GM21447 (cell line): ENCODE measurements around the gene ACSL3.
"Not testable (repeated sequence)": the region's sequence is repeated elsewhere in the genome, so short reads cannot be mapped to it uniquely, and the experiment has no call there.

Experiments
- ATAC-seq: cut with Tn5 transposase; IDR thresholded peaks from one replicate; pipeline ENCODE4 v1.9.1; 2021; ENCODE audit not compliant: unreplicated experiment

The ACSL3 gene

GRCh38 chr2:222907790-222908441 lies 47.1 kb downstream of the ACSL3 start:
- ATAC-seq, result no peak

GRCh38 chr2:222909286-222909685 lies 48.5 kb downstream of the ACSL3 start:
- no peak for ATAC-seq

GRCh38 chr2:222912117-222912516 lies 51.3 kb downstream of the ACSL3 start:
- ATAC-seq, result peak; percentile 97

- peak; percentile 11 for ATAC-seq
These were observed 51.9 kb downstream of the ACSL3 start for GRCh38 chr2:222912776-222913175.

GRCh38 chr2:222915092-222915957 lies 54.5 kb downstream of the ACSL3 start:
- no peak for ATAC-seq

- no peak for ATAC-seq
These were observed 55.7 kb downstream of the ACSL3 start for GRCh38 chr2:222916229-222917197.

GRCh38 chr2:222917212-222917611 lies 56.4 kb downstream of the ACSL3 start:
- not testable (repeated sequence) for ATAC-seq

- ATAC-seq, result no peak
These were observed 59.1 kb downstream of the ACSL3 start for GRCh38 chr2:222919841-222920526.

- no peak for ATAC-seq
These were observed 59.9 kb downstream of the ACSL3 start for GRCh38 chr2:222920657-222921186.

GRCh38 chr2:222922019-222922800 lies 61.4 kb downstream of the ACSL3 start:
- no peak for ATAC-seq

- ATAC-seq, result no peak
These were observed 66.1 kb downstream of the ACSL3 start for GRCh38 chr2:222926915-222927314.

GRCh38 chr2:222927600-222927999 lies 66.8 kb downstream of the ACSL3 start:
- no peak for ATAC-seq

GRCh38 chr2:222928335-222928734 lies 67.5 kb downstream of the ACSL3 start:
- no peak for ATAC-seq

GRCh38 chr2:222930862-222931261 lies 70.0 kb downstream of the ACSL3 start:
- ATAC-seq, result no peak

GRCh38 chr2:222931659-222932058 lies 70.8 kb downstream of the ACSL3 start:
- no peak for ATAC-seq

GRCh38 chr2:222933458-222933857 lies 72.6 kb downstream of the ACSL3 start:
- ATAC-seq, result no peak

GRCh38 chr2:222935688-222936298 lies 75.0 kb downstream of the ACSL3 start:
- ATAC-seq, result no peak

- ATAC-seq, result no peak
These were observed 75.9 kb downstream of the ACSL3 start for GRCh38 chr2:222936705-222937104.

- ATAC-seq, result no peak
These were observed 77.5 kb downstream of the ACSL3 start for GRCh38 chr2:222938327-222938726.
